Activated B cell treated with CpG ODN at 0.5 μM for 24 hours (primary cell): Measurements from ENCODE around the gene STARD10. TPM values are rescaled to one million over a fixed set of nuclear protein-coding genes. Genes with fewer than 3 reads are reported as not detected.

Experiments
- ATAC-seq: fragments of 200-7000 bp; cut with Tn5 transposase; one replicate; pipeline ENCODE4 v1.10.0; 2021; ENCODE audit warnings: low read depth, mild to moderate bottlenecking, moderate library complexity
- CTCF ChIA-PET: fragments of 350-600 bp; sonication (Branson Sonifier 250); formaldehyde crosslinking; loops from one replicate; lab custom pipeline; 2021; ENCODE audit warnings: antibody characterized with exemption; lab: Charles Lee
- POLR2A ChIA-PET: fragments of 350-600 bp; sonication (Branson Sonifier 250); formaldehyde crosslinking; loops from one replicate; lab custom pipeline; 2021; ENCODE audit warnings: antibody characterized with exemption; lab: Charles Lee
- DNase-seq: peaks from one replicate; pipeline ENCODE4 v3.0.0; 2022
- H3K27ac Mint-ChIP-seq: one replicate; pipeline ENCODE4 v1.8.0; 2020; ENCODE audit warnings: mixed read lengths
- H3K27me3 Mint-ChIP-seq: one replicate; pipeline ENCODE4 v1.8.0; 2021; ENCODE audit warnings: mixed read lengths
- H3K36me3 Mint-ChIP-seq: one replicate; pipeline ENCODE4 v1.8.0; 2021; ENCODE audit warnings: low read depth, mixed read lengths
- H3K4me1 Mint-ChIP-seq: one replicate; pipeline ENCODE4 v1.8.0; 2021; ENCODE audit warnings: mixed read lengths
- H3K4me3 Mint-ChIP-seq: one replicate; pipeline ENCODE4 v1.8.0; 2020; ENCODE audit warnings: mild to moderate bottlenecking, mixed read lengths
- H3K9me3 Mint-ChIP-seq: one replicate; pipeline ENCODE4 v1.8.0; 2020; ENCODE audit warnings: mixed read lengths
- CTCF ChIP-seq: fragments of 200-600 bp; IDR thresholded peaks from one replicate; pipeline ENCODE4 v1.8.0; 2022; ENCODE audit warnings: antibody characterized with exemption, mild to moderate bottlenecking
- intact Hi-C: fragments of 100-400 bp; cut with micrococcal nuclease; formaldehyde crosslinking; loops from one replicate; pipeline ENCODE4 v1.15.1; 2024
- total RNA-seq: library from RNA; stranded (reverse); gene quantifications from 2 replicates; pipeline ENCODE4 v1.2.3, GENCODE V29; 2022

Gene STARD10
- total RNA-seq, 1 donor from 2014 or later, result 42.6 TPM

GRCh38 chr11:72722050-72722748 is 71.6 kb downstream of the STARD10 start:
- Mint-ChIP-seq H3K4me1 (peaks cover 85% of the 10 kb centered on the region), H3K9me3 (no peaks in the 10 kb centered on the region), H3K27ac (peak overlapping the region; percentile 94), H3K27me3 (no peaks in the 10 kb centered on the region), H3K4me3 (peak overlapping the region; percentile 97), H3K36me3 (peaks cover 45% of the 10 kb centered on the region)
- ChIA-PET POLR2A (interaction anchor here (0.6 to 3.4 kb wide), 11 partner anchors 9 to 1168 kb away, joined by 3 to 25 read pairs (median 4); partner anchors contain the start of gene STARD10), CTCF (interaction anchor here (1.1 to 6.6 kb wide), 5 partner anchors 65 to 456 kb away, joined by 3 to 144 read pairs (median 4); partner anchors contain the start of gene STARD10)
- TF ChIP-seq CTCF, result no peak
- ATAC-seq, result peak; percentile 88
- DNase-seq, result peak; percentile 78
- intact Hi-C loops, result loop anchor here (1.0 to 5.0 kb wide), 3 partner anchors 92 to 567 kb away; partner anchors contain the start of gene ATG16L2

- TF ChIP-seq CTCF, result no peak
- Mint-ChIP-seq H3K27ac (peak overlapping the region; percentile 94), H3K4me1 (peaks cover 85% of the 10 kb centered on the region), H3K27me3 (no peaks in the 10 kb centered on the region), H3K4me3 (peak overlapping the region; percentile 97), H3K36me3 (peaks cover 49% of the 10 kb centered on the region), H3K9me3 (no peaks in the 10 kb centered on the region)
- ChIA-PET CTCF (interaction anchor here (1.1 to 6.6 kb wide), 4 partner anchors 65 to 456 kb away, joined by 3 to 144 read pairs (median 6); partner anchors contain the start of gene STARD10), POLR2A (interaction anchor here (0.6 to 3.4 kb wide), 8 partner anchors 10 to 644 kb away, joined by 3 to 25 read pairs (median 6); partner anchors contain the start of gene STARD10)
- ATAC-seq (no peak), DNase-seq (peak; percentile 28)
- intact Hi-C loops, result loop anchor here (1.0 to 5.0 kb wide), 3 partner anchors 93 to 568 kb away; partner anchors contain the start of gene ATG16L2
Observed at GRCh38 chr11:72721689-72722049, 72.2 kb downstream of the STARD10 start.

GRCh38 chr11:72721276-72721675 is 72.6 kb downstream of the STARD10 start:
- Mint-ChIP-seq H3K9me3 (no peaks in the 10 kb centered on the region), H3K27me3 (no peaks in the 10 kb centered on the region), H3K4me3 (peak overlapping the region; percentile 97), H3K36me3 (peaks cover 50% of the 10 kb centered on the region), H3K4me1 (peaks cover 84% of the 10 kb centered on the region), H3K27ac (peak overlapping the region; percentile 94)
- ATAC-seq (no peak), DNase-seq (no peak)
- TF ChIP-seq CTCF, result no peak
- CTCF ChIA-PET, result no interaction called here
- intact Hi-C loops, result loop anchor here (5.0 kb wide), 1 partner anchor 521 kb away; no protein-coding TSS in a partner anchor
- POLR2A ChIA-PET, result interaction anchor here (0.6 to 3.4 kb wide), 3 partner anchors 66 to 1039 kb away, joined by 5 to 25 read pairs (median 6); partner anchors contain the start of gene STARD10

- intact Hi-C loops, result loop anchor here (5.0 kb wide), 1 partner anchor 522 kb away; no protein-coding TSS in a partner anchor
- peaks cover 49% of the 10 kb centered on the region for H3K36me3 Mint-ChIP-seq
- H3K4me3 Mint-ChIP-seq, result peak overlapping the region; percentile 97
- DNase-seq (no peak), ATAC-seq (no peak)
- CTCF ChIA-PET, result no interaction called here
- POLR2A ChIA-PET, result interaction anchor here (0.6 to 3.4 kb wide), 2 partner anchors 73 to 1039 kb away, joined by 6 to 25 read pairs; partner anchors contain the start of gene STARD10
- peak overlapping the region; percentile 94 for H3K27ac Mint-ChIP-seq
- H3K4me1 Mint-ChIP-seq, result peaks cover 82% of the 10 kb centered on the region
- H3K9me3 Mint-ChIP-seq, result no peaks in the 10 kb centered on the region
- H3K27me3 Mint-ChIP-seq, result no peaks in the 10 kb centered on the region
- TF ChIP-seq CTCF, result no peak
Observed at GRCh38 chr11:72720784-72721183, 73.1 kb downstream of the STARD10 start.

GRCh38 chr11:72720047-72720446 is 73.8 kb downstream of the STARD10 start:
- intact Hi-C loops, result loop anchor here (5.0 kb wide), 1 partner anchor 522 kb away; no protein-coding TSS in a partner anchor
- CTCF ChIA-PET, result no interaction called here

More at GRCh38 chr11:72720047-72720446, 73.8 kb downstream of the STARD10 start:
- Mint-ChIP-seq H3K36me3 (peaks cover 45% of the 10 kb centered on the region), H3K4me3 (peak overlapping the region; percentile 97), H3K27me3 (no peaks in the 10 kb centered on the region), H3K27ac (peak overlapping the region; percentile 94), H3K4me1 (peaks cover 76% of the 10 kb centered on the region), H3K9me3 (no peaks in the 10 kb centered on the region)
- DNase-seq (no peak), ATAC-seq (no peak)
- POLR2A ChIA-PET, result no interaction called here
- no peak for TF ChIP-seq CTCF
